ENCODE data around the gene APOBEC3H. TPM values are rescaled to one million over a fixed set of nuclear protein-coding genes. Genes with fewer than 3 reads are reported as not detected.
A peak's percentile ranks its signal among the peaks of the same experiment; 100 is the strongest.

The APOBEC3H gene
- total and polyA plus RNA-seq, 2 experiments from 2014 or later: not detected

DNA sequence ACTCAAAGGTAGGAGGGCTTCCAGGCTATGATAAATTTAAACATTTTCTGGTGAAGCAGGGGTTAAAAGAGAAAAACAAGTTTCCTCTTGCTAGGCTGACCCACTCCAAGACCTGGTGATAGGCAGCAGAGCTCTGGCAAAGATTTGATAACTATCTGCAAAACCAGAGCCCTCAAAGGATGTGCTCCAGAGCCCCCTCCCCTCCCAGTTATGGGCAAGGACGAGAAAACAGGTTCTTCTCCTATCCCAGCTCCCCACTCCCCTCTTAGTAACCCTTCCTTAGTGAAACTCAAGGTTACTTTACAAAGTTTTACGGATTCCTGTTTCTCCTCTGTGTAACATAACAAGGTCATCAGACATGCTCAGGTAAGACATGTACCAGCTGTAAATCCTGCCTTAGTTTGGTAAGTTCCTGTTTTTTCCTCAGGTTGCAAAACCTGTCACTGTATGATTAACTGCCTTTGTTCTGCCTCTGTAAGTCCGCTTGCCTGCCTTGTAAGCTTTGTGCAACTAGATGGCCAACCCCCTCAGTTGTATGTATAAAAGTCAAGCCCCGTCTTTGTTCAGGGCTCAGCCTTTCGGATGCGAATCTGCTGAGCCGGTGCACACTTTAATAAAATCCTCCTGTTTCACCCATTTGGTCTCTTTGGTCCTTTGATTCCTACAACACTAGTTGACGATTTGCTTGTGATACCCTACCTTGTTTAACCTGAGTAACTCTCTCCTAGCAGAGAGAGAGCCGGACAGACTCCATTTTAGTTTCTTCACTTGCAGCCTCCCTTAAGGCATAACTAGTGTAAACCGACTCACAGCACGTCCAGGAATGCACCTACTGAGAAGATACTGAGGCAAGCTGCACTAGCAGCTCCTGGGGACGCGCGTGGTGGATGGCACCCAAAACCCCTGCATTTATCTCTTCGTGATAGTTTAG is 13.9 kb downstream of the APOBEC3H start:
- Histone ChIP-seq H3K9me2 (ENCODE audit: insufficient read depth) (no peaks in the 10 kb centered on the region), H3K27ac (ENCODE audit: low read depth) (no peak overlapping the region), H3K27me3 (ENCODE audit: insufficient read depth) (peaks cover 21% of the 10 kb centered on the region), H3K36me3 (ENCODE audit: insufficient read depth) (no peaks in the 10 kb centered on the region), H3K4me1 (ENCODE audit: insufficient read depth) (peaks cover 12% of the 10 kb centered on the region), H2AFZ (no peak overlapping the region), H3K4me3 (no peak overlapping the region), H4K20me1 (replicated peaks; ENCODE audit: insufficient read depth) (no peaks in the 10 kb centered on the region), H3F3A (replicated peaks; ENCODE audit: low read depth) (peaks cover 13% of the 10 kb centered on the region), H3K79me2 (replicated peaks; ENCODE audit: insufficient read depth) (no peaks in the 10 kb centered on the region), H3K4me2 (no peak overlapping the region; the same call in 1 of the 2 replicates)
- TF ChIP-seq ZNF331 (CRISPR knock-in tag; IDR thresholded peaks at IDR 0.05; ENCODE audit: low read depth): no peak
- Mint-ChIP-seq H3K27me3 (ENCODE audit: insufficient read depth, low read depth, poor library complexity) (peaks cover 8% of the 10 kb centered on the region), H3K27ac (no peak overlapping the region), H3K9me3 (no peaks in the 10 kb centered on the region), H3K4me3 (no peak overlapping the region), H3K36me3 (ENCODE audit: low read depth) (no peaks in the 10 kb centered on the region), H3K4me1 (peaks cover 31% of the 10 kb centered on the region)
- ATAC-seq (peak; percentile 24), DNase-seq (ENCODE audit: low spot score) (no peak)

GRCh38 chr22:39114112-39114511 is 17.1 kb downstream of the APOBEC3H start:
- DNase-seq (ENCODE audit: low spot score) (peak; percentile 89), ATAC-seq (peak; percentile 89)
- Mint-ChIP-seq H3K36me3 (ENCODE audit: low read depth) (no peaks in the 10 kb centered on the region), H3K27ac (no peak overlapping the region), H3K4me1 (peaks cover 42% of the 10 kb centered on the region), H3K4me3 (peak overlapping the region; percentile 54), H3K9me3 (no peaks in the 10 kb centered on the region), H3K27me3 (ENCODE audit: insufficient read depth, low read depth, poor library complexity) (peaks cover 10% of the 10 kb centered on the region)
- H3K4me2 ChIP-seq: peak overlapping the region; percentile 65
- no peaks in the 10 kb centered on the region for H3K79me2 ChIP-seq (replicated peaks; ENCODE audit: insufficient read depth)
- no peak overlapping the region for H3K27ac ChIP-seq (ENCODE audit: low read depth)
- peak overlapping the region; percentile 24; the same call in 1 of the 2 replicates for H3K4me3 ChIP-seq
- peaks cover 37% of the 10 kb centered on the region for H3K27me3 ChIP-seq (ENCODE audit: insufficient read depth)
- H3K9me2 ChIP-seq (ENCODE audit: insufficient read depth): no peaks in the 10 kb centered on the region
- peaks cover 18% of the 10 kb centered on the region for H3K4me1 ChIP-seq (ENCODE audit: insufficient read depth)
- no peaks in the 10 kb centered on the region for H3K36me3 ChIP-seq (ENCODE audit: insufficient read depth)
- H3F3A ChIP-seq (replicated peaks; ENCODE audit: low read depth): peaks cover 14% of the 10 kb centered on the region
- H2AFZ ChIP-seq: no peak overlapping the region
- no peaks in the 10 kb centered on the region for H4K20me1 ChIP-seq (replicated peaks; ENCODE audit: insufficient read depth)
- TF ChIP-seq CREB1 (CRISPR knock-in tag; IDR thresholded peaks at IDR 0.05; ENCODE audit: low read depth): no peak
- TF ChIP-seq CTCF (conservative IDR thresholded peaks at IDR 0.05; ENCODE audit: low read depth in 2 of 2): no peak
- TF ChIP-seq ZNF114 (CRISPR knock-in tag; IDR thresholded peaks at IDR 0.05): no peak
- TF ChIP-seq JUNB (IDR thresholded peaks at IDR 0.05; ENCODE audit: unreplicated experiment): no peak
- TF ChIP-seq EZH2 (IDR thresholded peaks at IDR 0.05; ENCODE audit: low read depth, unreplicated experiment): no peak
- 0 out of 2 replicates have a peak, but pooled peaks have one; percentile 31 for TF ChIP-seq POLR2AphosphoS5 (IDR thresholded peaks at IDR 0.05; ENCODE audit: low read depth)
- TF ChIP-seq REST (IDR thresholded peaks at IDR 0.05; ENCODE audit: unreplicated experiment): no peak
- TF ChIP-seq STAT1 (IDR thresholded peaks at IDR 0.05; ENCODE audit: unreplicated experiment): no peak
- peak; percentile 82 for TF ChIP-seq NANOG (IDR thresholded peaks at IDR 0.05; ENCODE audit: borderline replicate concordance)
- no peak for TF ChIP-seq EZH2phosphoT487 (IDR thresholded peaks at IDR 0.05; ENCODE audit: unreplicated experiment)
